CD4-positive, alpha-beta T cell treated with Interleukin-15 for 1 hour (primary cell): ENCODE data around the gene SLC19A2.
A peak's percentile ranks its signal among the peaks of the same experiment; 100 is the strongest.

Experiments
- DNase-seq: peaks from one replicate; pipeline ENCODE4 v3.0.0-alpha.2; 2020

Gene SLC19A2

GRCh38 chr1:169473347-169473746 lies 12.4 kb downstream of the SLC19A2 start:
- no peak for DNase-seq

- DNase-seq: no peak
These were observed 13.0 kb downstream of the SLC19A2 start for GRCh38 chr1:169472738-169473137.

GRCh38 chr1:169468982-169469381 lies 16.8 kb downstream of the SLC19A2 start:
- no peak for DNase-seq

GRCh38 chr1:169466259-169467230 lies 19.2 kb downstream of the SLC19A2 start:
- DNase-seq: no peak

- no peak for DNase-seq
These were observed 20.5 kb downstream of the SLC19A2 start for GRCh38 chr1:169465281-169465680.

- no peak for DNase-seq
These were observed 23.4 kb downstream of the SLC19A2 start for GRCh38 chr1:169462385-169462784.

GRCh38 chr1:169461390-169462000 lies 24.2 kb downstream of the SLC19A2 start:
- no peak for DNase-seq

- DNase-seq: peak; percentile 26
These were observed 25.4 kb downstream of the SLC19A2 start for GRCh38 chr1:169460191-169460833.

- no peak for DNase-seq
These were observed 28.3 kb downstream of the SLC19A2 start for GRCh38 chr1:169457443-169457842.

GRCh38 chr1:169456029-169456428 lies 29.7 kb downstream of the SLC19A2 start:
- DNase-seq: no peak

GRCh38 chr1:169452921-169453320 lies 32.8 kb downstream of the SLC19A2 start:
- no peak for DNase-seq

GRCh38 chr1:169451218-169451824 lies 34.4 kb downstream of the SLC19A2 start:
- no peak for DNase-seq

GRCh38 chr1:169443923-169444322 lies 41.8 kb downstream of the SLC19A2 start:
- DNase-seq: no peak

- peak; percentile 45 for DNase-seq
These were observed 58.6 kb downstream of the SLC19A2 start, which contains the start of gene CCDC181 for GRCh38 chr1:169427081-169427641. CCDC181 (minus strand) TSS chr1:169427474; CDS start chr1:169424927, 2,547 bp downstream.

- DNase-seq: no peak
These were observed 59.5 kb downstream of the SLC19A2 start for GRCh38 chr1:169426174-169426705.

GRCh38 chr1:169421309-169421708 lies 64.4 kb downstream of the SLC19A2 start:
- DNase-seq: no peak

GRCh38 chr1:169414952-169415351 lies 70.8 kb downstream of the SLC19A2 start:
- DNase-seq: no peak
